Limb (tissue), 2 donors: ENCODE data around the gene TCF7L2.

ENCODE experiments used
- DNase-seq, 2 donors: peaks; one replicate each; pipeline ENCODE4 v3.0.0-alpha.2; 2016; ENCODE audit errors: extremely low spot score in 2 of 2

TCF7L2 gene

GRCh38 chr10:112996462-112996861 lies 46.4 kb downstream of the TCF7L2 start:
- no peak for DNase-seq

GRCh38 chr10:112999102-112999501 lies 49.1 kb downstream of the TCF7L2 start:
- no peak for DNase-seq

- no peak for DNase-seq
Observed at GRCh38 chr10:113000442-113000841, 50.4 kb downstream of the TCF7L2 start.

GRCh38 chr10:113000876-113001598 lies 51.0 kb downstream of the TCF7L2 start:
- no peak for DNase-seq

GRCh38 chr10:113001599-113002448 lies 51.8 kb downstream of the TCF7L2 start:
- no peak for DNase-seq

GRCh38 chr10:113002449-113002777 lies 52.4 kb downstream of the TCF7L2 start:
- no peak for DNase-seq

- DNase-seq = no peak
Observed at GRCh38 chr10:113003052-113003451, 53.0 kb downstream of the TCF7L2 start.

- DNase-seq = no peak
Observed at GRCh38 chr10:113004069-113004618, 54.1 kb downstream of the TCF7L2 start.

- DNase-seq = no peak
Observed at GRCh38 chr10:113005380-113005779, 55.3 kb downstream of the TCF7L2 start.

GRCh38 chr10:113006656-113007342 lies 56.8 kb downstream of the TCF7L2 start:
- DNase-seq = no peak

- DNase-seq = no peak
Observed at GRCh38 chr10:113007343-113007771, 57.3 kb downstream of the TCF7L2 start.

- DNase-seq = no peak
Observed at GRCh38 chr10:113007821-113008220, 57.8 kb downstream of the TCF7L2 start.

GRCh38 chr10:113011592-113012374 lies 61.7 kb downstream of the TCF7L2 start:
- DNase-seq = no peak

- DNase-seq = no peak
Observed at GRCh38 chr10:113015201-113015600, 65.2 kb downstream of the TCF7L2 start.

- no peak for DNase-seq
Observed at GRCh38 chr10:113017376-113017775, 67.3 kb downstream of the TCF7L2 start.

GRCh38 chr10:113018034-113018433 lies 68.0 kb downstream of the TCF7L2 start:
- no peak for DNase-seq

GRCh38 chr10:113019096-113019495 lies 69.0 kb downstream of the TCF7L2 start:
- DNase-seq = no peak

- DNase-seq = no peak
Observed at GRCh38 chr10:113019692-113020474, 69.8 kb downstream of the TCF7L2 start.

GRCh38 chr10:113020475-113020753 lies 70.4 kb downstream of the TCF7L2 start:
- DNase-seq = no peak

- DNase-seq = no peak
Observed at GRCh38 chr10:113020838-113021237, 70.8 kb downstream of the TCF7L2 start.
